Esophagus muscularis mucosa (tissue), 4 donors: ENCODE data around the gene CLEC3B. TPM values are rescaled to one million over a fixed set of nuclear protein-coding genes. Genes with fewer than 3 reads are reported as not detected.

Experiments
- DNase-seq: peaks from one replicate; pipeline ENCODE4 v3.0.0-alpha.2; 2017; ENCODE audit errors: extremely low spot score
- H3K27ac ChIP-seq, 4 donors: fragments of 200-600 bp; sonication (generic); replicated peaks in 1 of 4; 1 replicate in 3 of 4; 2 replicates in 1 of 4; pipeline ENCODE4 v1.5.1; 2016 to 2019; ENCODE audit warnings: mild to moderate bottlenecking in 1 of 4
- H3K27me3 ChIP-seq, 4 donors: fragments of 200-600 bp; sonication (generic); one replicate each; pipeline versions ENCODE4 v1.5.1 to v1.6.0; 2016 to 2019
- H3K36me3 ChIP-seq, 4 donors: fragments of 200-600 bp; sonication (generic); one replicate each; pipeline ENCODE4 v1.5.1; 2016 to 2019
- H3K4me1 ChIP-seq, 4 donors: fragments of 200-600 bp; sonication (generic); one replicate each; pipeline ENCODE4 v1.5.1; 2016 to 2019
- H3K4me3 ChIP-seq, 4 donors: fragments of 200-600 bp; sonication (generic); 1 replicate in 2 of 4; 2 replicates in 2 of 4; pipeline ENCODE4 v1.5.1; 2016 to 2019; ENCODE audit warnings: mild to moderate bottlenecking in 4 of 4, moderate library complexity in 1 of 4
- H3K9me3 ChIP-seq, 4 donors: fragments of 200-600 bp; sonication (generic); 1 replicate in 3 of 4; 2 replicates in 1 of 4; pipeline ENCODE4 v1.5.1; 2016 to 2019
- CTCF ChIP-seq, 3 experiments: fragments of 200-600 bp in 2 of 3; fragments of 450-650 bp in 1 of 3; sonication (generic) in 2 of 3; IDR thresholded peaks; one replicate each; pipeline ENCODE4 v1.5.1; 2017 to 2019; ENCODE audit warnings: antibody characterized with exemption in 3 of 3, mild to moderate bottlenecking in 2 of 3, moderate library complexity in 1 of 3
- EP300 ChIP-seq: sonication (generic); formaldehyde crosslinking; IDR thresholded peaks from one replicate; pipeline ENCODE4 v1.6.1; 2017; ENCODE audit warnings: antibody characterized with exemption
- POLR2A ChIP-seq: fragments of 450-650 bp; IDR thresholded peaks from one replicate; pipeline ENCODE4 v1.6.1; 2017; ENCODE audit warnings: antibody characterized with exemption, moderate library complexity, mild to moderate bottlenecking, low read depth
- POLR2AphosphoS5 ChIP-seq, 2 donors: sonication (generic); formaldehyde crosslinking; IDR thresholded peaks; one replicate each; pipeline ENCODE4 v1.6.1; 2017; ENCODE audit warnings: antibody characterized with exemption in 2 of 2
- WGBS: methylation state at CpG from one replicate; pipeline ENCODE4 v1.1.5; 2018; 5-methylcytosine and 5-hydroxymethylcytosine counted together
- intact Hi-C: fragments of 100-400 bp; cut with DNase I; formaldehyde crosslinking; loops from one replicate; pipeline ENCODE4 v1.15.1; 2023
- total RNA-seq, 4 donors: library from RNA; depleted of rRNA; stranded (reverse); fragments of >200 nt; gene quantifications; one replicate each; pipeline versions ENCODE4 v1.1.0 to v1.2.1, GENCODE V29; 2016

The CLEC3B gene
- total RNA-seq, 4 donors from 2014 or later = 47.1 to 144 (median 75.1) TPM

GRCh38 chr3:45029216-45029615 is 3.1 kb downstream of the CLEC3B start:
- 79% methylated on average over 2 of the region's 2 CpGs for whole genome bisulfite sequencing
- Histone ChIP-seq H3K4me3 (no peak overlapping the region), H3K36me3 (peaks cover 0 to 28% (median 14%) of the 10 kb centered on the region in 4 donors), H3K9me3 (no peaks in the 10 kb centered on the region), H3K4me1 (peaks cover 38 to 70% (median 66%) of the 10 kb centered on the region in 4 donors), H3K27ac (peak overlapping the region; percentile 62 to 79 (median 73)), H3K27me3 (no peaks in the 10 kb centered on the region)
- TF ChIP-seq CTCF (IDR thresholded peaks at IDR 0.05) (no peak), POLR2A (no peak), EP300 (no peak), POLR2AphosphoS5 (IDR thresholded peaks at IDR 0.05) (no peak)
- intact Hi-C loops = no loop called here
- no peak for DNase-seq

GRCh38 chr3:45029661-45030060 is 3.6 kb downstream of the CLEC3B start:
- no peak for DNase-seq
- no peak overlapping the region for H3K4me3 ChIP-seq
- H3K27me3 ChIP-seq = no peaks in the 10 kb centered on the region
- peaks cover 38 to 70% (median 66%) of the 10 kb centered on the region in 4 donors for H3K4me1 ChIP-seq
- no peaks in the 10 kb centered on the region for H3K9me3 ChIP-seq
- intact Hi-C loops = no loop called here
- H3K27ac ChIP-seq = peak overlapping the region; percentile 18 to 79 (median 68)
- TF ChIP-seq CTCF (IDR thresholded peaks at IDR 0.05) = no peak
- no peak for TF ChIP-seq EP300
- TF ChIP-seq POLR2AphosphoS5 (IDR thresholded peaks at IDR 0.05) = peak; percentile 7 to 36
- 63% methylated on average over 4 of the region's 5 CpGs for WGBS
- H3K36me3 ChIP-seq = peaks cover 0 to 30% (median 14%) of the 10 kb centered on the region in 4 donors

- no peaks in the 10 kb centered on the region for H3K9me3 ChIP-seq
- no peak for DNase-seq
- no peaks in the 10 kb centered on the region for H3K27me3 ChIP-seq
- WGBS = 89% methylated on average over 2 of the region's 3 CpGs
- peaks cover 38 to 70% (median 66%) of the 10 kb centered on the region in 4 donors for H3K4me1 ChIP-seq
- peaks cover 0 to 36% (median 14%) of the 10 kb centered on the region in 4 donors for H3K36me3 ChIP-seq
- TF ChIP-seq POLR2A (no peak), POLR2AphosphoS5 (IDR thresholded peaks at IDR 0.05) (no peak), CTCF (IDR thresholded peaks at IDR 0.05) (no peak), EP300 (no peak)
- no peak overlapping the region for H3K4me3 ChIP-seq
- H3K27ac ChIP-seq = no peak overlapping the region
- intact Hi-C loops = no loop called here
Measured at GRCh38 chr3:45031531-45031930, 5.4 kb downstream of the CLEC3B start.

GRCh38 chr3:45032113-45032512 is 6.0 kb downstream of the CLEC3B start:
- Histone ChIP-seq H3K27ac (no peak overlapping the region), H3K4me1 (peaks cover 40 to 70% (median 66%) of the 10 kb centered on the region in 4 donors), H3K27me3 (no peaks in the 10 kb centered on the region), H3K9me3 (no peaks in the 10 kb centered on the region), H3K4me3 (no peak overlapping the region), H3K36me3 (peaks cover 0 to 36% (median 14%) of the 10 kb centered on the region in 4 donors)
- intact Hi-C loops = no loop called here
- WGBS = 100% methylated on average over 2 of the region's 2 CpGs
- no peak for DNase-seq
- no peak for TF ChIP-seq CTCF (IDR thresholded peaks at IDR 0.05)
- no peak for TF ChIP-seq POLR2AphosphoS5 (IDR thresholded peaks at IDR 0.05)

- TF ChIP-seq POLR2A (peak; percentile 9), POLR2AphosphoS5 (IDR thresholded peaks at IDR 0.05) (no peak)
- no peak overlapping the region for H3K4me3 ChIP-seq
- H3K27me3 ChIP-seq = no peaks in the 10 kb centered on the region
- intact Hi-C loops = no loop called here
- DNase-seq = no peak
- H3K27ac ChIP-seq = peak overlapping the region; percentile 66 to 80 (median 75)
- peaks cover 40 to 59% (median 55%) of the 10 kb centered on the region in 4 donors for H3K4me1 ChIP-seq
- 57% methylated on average over 5 of the region's 6 CpGs for WGBS
- H3K9me3 ChIP-seq = no peaks in the 10 kb centered on the region
- peaks cover 0 to 36% (median 14%) of the 10 kb centered on the region in 4 donors for H3K36me3 ChIP-seq
Measured at GRCh38 chr3:45033791-45034190, 7.7 kb downstream of the CLEC3B start.
